CD4-positive, alpha-beta memory T cell (primary cell): ENCODE measurements around the gene CBLN3. TPM values are rescaled to one million over a fixed set of nuclear protein-coding genes. Genes with fewer than 3 reads are reported as not detected.

Source experiments
- CTCF ChIA-PET: fragments of 350-600 bp; sonication (Branson Sonifier 250); formaldehyde crosslinking; loops from one replicate; lab custom pipeline; 2021; ENCODE audit warnings: inconsistent platforms; ENCODE audit not compliant: partially characterized antibody; lab: Charles Lee
- POLR2A ChIA-PET: fragments of 350-600 bp; sonication (Branson Sonifier 250); formaldehyde crosslinking; loops from one replicate; lab custom pipeline; 2021; ENCODE audit not compliant: partially characterized antibody; lab: Charles Lee
- DNase-seq, 5 donors: peaks; one replicate each; pipeline versions ENCODE4 v3.0.0 to v3.0.0-alpha.2; 2020 to 2022; ENCODE audit warnings: mixed read lengths in 1 of 5
- H3K27ac ChIP-seq: one replicate; pipeline ENCODE4 v1.7.0; 2013; ENCODE audit warnings: low read depth, low read length
- H3K27me3 ChIP-seq: 2 replicates; pipeline ENCODE4 v1.7.0; 2013; ENCODE audit warnings: mild to moderate bottlenecking, low read length, moderate library complexity; ENCODE audit not compliant: insufficient read depth
- H3K36me3 ChIP-seq: 2 replicates; pipeline ENCODE4 v1.7.0; 2013; ENCODE audit warnings: mild to moderate bottlenecking, low read length, moderate library complexity; ENCODE audit not compliant: insufficient read depth
- H3K4me1 ChIP-seq: 2 replicates; pipeline ENCODE4 v1.7.0; 2013; ENCODE audit warnings: mild to moderate bottlenecking, low read length, moderate library complexity; ENCODE audit not compliant: insufficient read depth
- H3K4me3 ChIP-seq, 2 donors: one replicate each; pipeline ENCODE4 v1.7.0; 2013; ENCODE audit warnings: low read length in 2 of 2, mild to moderate bottlenecking in 1 of 2
- H3K9me3 ChIP-seq, 2 donors: one replicate each; pipeline ENCODE4 v1.7.0; 2013; ENCODE audit warnings: low read length in 2 of 2, control low read depth in 1 of 2; ENCODE audit not compliant: control insufficient read depth in 1 of 2
- H3K27ac Mint-ChIP-seq, 7 donors: one replicate each; pipeline ENCODE4 v1.8.0; 2020 to 2021; ENCODE audit warnings: mixed read lengths in 7 of 7, mild to moderate bottlenecking in 6 of 7, inconsistent platforms in 3 of 7, moderate library complexity in 3 of 7
- H3K27me3 Mint-ChIP-seq, 2 donors: one replicate each; pipeline ENCODE4 v1.8.0; 2020 to 2021; ENCODE audit warnings: mixed read lengths in 2 of 2
- H3K36me3 Mint-ChIP-seq, 2 donors: one replicate each; pipeline ENCODE4 v1.8.0; 2020 to 2021; ENCODE audit warnings: mixed read lengths in 2 of 2, inconsistent platforms in 1 of 2, mild to moderate bottlenecking in 1 of 2
- H3K4me1 Mint-ChIP-seq, 4 donors: one replicate each; pipeline ENCODE4 v1.8.0; 2020 to 2021; ENCODE audit warnings: mixed read lengths in 4 of 4, mild to moderate bottlenecking in 1 of 4
- H3K4me3 Mint-ChIP-seq, 8 donors: one replicate each; pipeline ENCODE4 v1.8.0; 2020 to 2021; ENCODE audit warnings: mixed read lengths in 8 of 8, mild to moderate bottlenecking in 7 of 8, moderate library complexity in 6 of 8, inconsistent platforms in 3 of 8
- H3K9me3 Mint-ChIP-seq, 8 donors: one replicate each; pipeline ENCODE4 v1.8.0; 2020 to 2021; ENCODE audit warnings: mixed read lengths in 8 of 8, mild to moderate bottlenecking in 5 of 8, inconsistent platforms in 3 of 8, moderate library complexity in 1 of 8
- intact Hi-C: fragments of 100-400 bp; cut with micrococcal nuclease; formaldehyde crosslinking; loops from one replicate; pipeline ENCODE4 v1.15.1; 2023
- polyA plus RNA-seq, 2 donors: library from polyadenylated mRNA; unstranded; fragments of 300-500 nt; fragmentation: Illumina TruSeq; gene quantifications; one replicate each; pipeline ENCODE4 v1.2.3, GENCODE V29; 2021
- total RNA-seq, 2 experiments: library from RNA; stranded (reverse); gene quantifications; one replicate each; pipeline ENCODE4 v1.2.3, GENCODE V29; 2021

Gene CBLN3
- total and polyA plus RNA-seq, 4 experiments from 2014 or later = 0.41 to 6.1 (median 3.8) TPM; not detected in 1

- no peaks in the 10 kb centered on the region for H3K36me3 Mint-ChIP-seq
- no peaks in the 10 kb centered on the region for H3K27me3 ChIP-seq
- H3K4me3 Mint-ChIP-seq = no peak overlapping the region
- no peaks in the 10 kb centered on the region for H3K4me1 ChIP-seq
- DNase-seq = no peak
- no peaks in the 10 kb centered on the region for H3K9me3 ChIP-seq
- no peaks in the 10 kb centered on the region for H3K27me3 Mint-ChIP-seq
- no peaks in the 10 kb centered on the region for H3K36me3 ChIP-seq
- CTCF ChIA-PET = interaction anchor here (2.4 to 3.2 kb wide), 3 partner anchors 16 to 172 kb away, joined by 10 to 19 read pairs (median 12); partner anchors contain the start of genes ADCY4, KHNYN and TINF2
- POLR2A ChIA-PET = interaction anchor here (0.6 kb wide), 1 partner anchor 15 kb away, joined by 4 read pairs; the partner anchor contains the start of gene KHNYN
- H3K4me3 ChIP-seq = no peak overlapping the region
- peak overlapping the region in 1 of 7 donors; percentile 77 for H3K27ac Mint-ChIP-seq
- intact Hi-C loops = no loop called here
- H3K9me3 Mint-ChIP-seq = no peaks in the 10 kb centered on the region
- no peak overlapping the region for H3K27ac ChIP-seq
- no peaks in the 10 kb centered on the region for H3K4me1 Mint-ChIP-seq
These were observed 14.6 kb downstream of the CBLN3 start for GRCh38 chr14:24414732-24415420.

- Mint-ChIP-seq H3K9me3 (no peaks in the 10 kb centered on the region), H3K4me3 (no peak overlapping the region), H3K36me3 (no peaks in the 10 kb centered on the region), H3K27ac (no peak overlapping the region), H3K27me3 (no peaks in the 10 kb centered on the region), H3K4me1 (no peaks in the 10 kb centered on the region)
- intact Hi-C loops = no loop called here
- H3K9me3 ChIP-seq = no peaks in the 10 kb centered on the region
- ChIA-PET CTCF (interaction anchor here (1.1 to 3.2 kb wide), 6 partner anchors 9 to 171 kb away, joined by 3 to 19 read pairs (median 9); partner anchors contain the start of genes ADCY4, KHNYN and TINF2), POLR2A (no interaction called here)
- no peaks in the 10 kb centered on the region for H3K36me3 ChIP-seq
- no peak overlapping the region for H3K4me3 ChIP-seq
- DNase-seq = no peak
- no peak overlapping the region for H3K27ac ChIP-seq
- H3K4me1 ChIP-seq = no peaks in the 10 kb centered on the region
- no peaks in the 10 kb centered on the region for H3K27me3 ChIP-seq
These were observed 15.4 kb downstream of the CBLN3 start for GRCh38 chr14:24414077-24414476.

DNA sequence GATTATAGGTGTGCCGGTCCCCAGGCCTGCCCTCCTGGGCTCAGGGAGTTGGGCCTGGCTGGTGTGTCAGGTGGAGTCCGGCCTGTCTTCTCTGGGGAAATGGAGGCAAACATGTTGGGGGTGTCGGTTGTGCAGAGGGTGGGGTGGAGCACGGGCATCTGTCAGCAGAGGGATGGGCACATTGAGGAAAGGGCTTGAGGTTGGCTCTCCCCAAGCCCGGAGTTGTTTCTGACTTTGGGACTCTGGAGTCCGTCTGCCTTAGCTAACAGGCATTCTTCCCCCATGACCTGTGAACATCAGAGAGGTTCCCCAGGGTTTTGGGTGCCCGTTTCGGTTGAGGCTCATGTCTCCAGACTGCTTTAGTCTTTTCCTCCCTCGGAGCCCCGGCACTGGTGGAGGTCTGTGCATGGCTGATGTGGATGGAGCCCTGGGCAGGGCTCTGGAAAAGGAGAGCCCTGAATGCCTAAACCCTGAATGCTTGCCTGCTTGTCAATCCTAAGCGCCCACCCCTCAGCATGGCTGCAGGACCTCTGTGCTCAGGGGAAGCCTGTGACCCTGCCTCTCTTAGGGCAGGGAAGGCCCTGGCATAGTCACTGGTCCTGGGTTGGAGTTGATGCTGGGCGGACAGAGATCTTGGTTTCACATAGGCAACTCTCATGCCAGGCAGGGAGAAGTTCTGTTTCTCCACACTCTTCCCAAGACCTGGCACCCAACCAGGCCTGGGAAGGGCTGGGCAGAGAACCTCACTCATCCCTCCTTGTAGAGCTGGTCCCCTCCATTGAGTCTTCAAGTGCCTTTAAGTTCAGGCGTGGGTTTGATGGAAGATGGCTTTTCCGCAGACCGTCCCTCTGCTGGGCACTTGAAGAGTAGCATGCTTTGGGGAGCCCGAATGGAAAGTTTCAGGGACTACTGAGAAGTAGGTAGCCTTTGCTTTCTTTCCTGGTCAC, 17.8 kb downstream of the CBLN3 start:
- Mint-ChIP-seq H3K27ac (no peak overlapping the region), H3K36me3 (no peaks in the 10 kb centered on the region), H3K27me3 (peaks cover 0 to 2% of the 10 kb centered on the region in 2 donors), H3K4me1 (no peaks in the 10 kb centered on the region), H3K4me3 (no peak overlapping the region), H3K9me3 (no peaks in the 10 kb centered on the region)
- ChIA-PET CTCF (interaction anchor here (0.8 to 2.7 kb wide), 4 partner anchors 29 to 79 kb away, joined by 3 to 19 read pairs (median 6); partner anchors contain the start of gene ADCY4), POLR2A (interaction anchor here (1.5 to 1.6 kb wide), 2 partner anchors 18 to 73 kb away, joined by 5 read pairs; partner anchors contain the start of genes CBLN3 and KHNYN)
- peak in 4 of 5 donors; percentile 26 to 34 (median 29) for DNase-seq
- no peaks in the 10 kb centered on the region for H3K27me3 ChIP-seq
- H3K27ac ChIP-seq = no peak overlapping the region
- no peaks in the 10 kb centered on the region for H3K9me3 ChIP-seq
- no peaks in the 10 kb centered on the region for H3K36me3 ChIP-seq
- no peaks in the 10 kb centered on the region for H3K4me1 ChIP-seq
- H3K4me3 ChIP-seq = no peak overlapping the region
- intact Hi-C loops = no loop called here

DNA sequence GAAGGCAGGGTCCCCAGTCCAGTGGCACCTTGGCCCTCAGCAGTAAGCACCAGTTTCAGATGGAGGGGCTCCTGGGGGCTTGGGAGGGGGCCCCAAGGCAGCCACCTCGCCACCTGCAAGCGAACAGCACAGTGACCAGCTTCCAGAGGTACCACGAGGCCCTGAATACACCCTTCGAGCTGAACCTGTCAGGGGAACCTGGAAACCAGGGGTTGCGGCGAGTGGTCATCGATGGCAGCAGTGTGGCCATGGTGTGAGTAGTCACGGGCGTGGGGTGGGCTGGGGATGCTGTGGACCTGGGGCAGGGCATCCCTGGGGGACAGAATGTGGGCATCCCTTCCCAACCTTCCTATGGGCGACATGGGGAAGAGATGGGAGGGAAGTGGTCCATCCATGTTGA, 19.5 kb downstream of the CBLN3 start:
- no peak for DNase-seq
- H3K9me3 Mint-ChIP-seq = no peaks in the 10 kb centered on the region
- Histone ChIP-seq H3K4me3 (no peak overlapping the region), H3K9me3 (no peaks in the 10 kb centered on the region), H3K36me3 (no peaks in the 10 kb centered on the region), H3K27ac (no peak overlapping the region), H3K4me1 (no peaks in the 10 kb centered on the region), H3K27me3 (no peaks in the 10 kb centered on the region)
- H3K27ac Mint-ChIP-seq = no peak overlapping the region
- ChIA-PET POLR2A (interaction anchor here (1.0 kb wide), 1 partner anchor 70 kb away, joined by 3 read pairs; the partner anchor contains the start of gene RIPK3), CTCF (interaction anchor here (0.9 to 2.5 kb wide), 5 partner anchors 9 to 77 kb away, joined by 3 to 7 read pairs (median 6); no protein-coding TSS in a partner anchor)
- H3K27me3 Mint-ChIP-seq = peaks cover 3 to 9% of the 10 kb centered on the region in 2 donors
- intact Hi-C loops = no loop called here
- peaks cover 0 to under 1% of the 10 kb centered on the region in 2 donors for H3K36me3 Mint-ChIP-seq
- no peak overlapping the region for H3K4me3 Mint-ChIP-seq
- H3K4me1 Mint-ChIP-seq = no peaks in the 10 kb centered on the region

- Histone ChIP-seq H3K4me1 (no peaks in the 10 kb centered on the region), H3K9me3 (no peaks in the 10 kb centered on the region), H3K36me3 (no peaks in the 10 kb centered on the region), H3K27me3 (no peaks in the 10 kb centered on the region), H3K27ac (no peak overlapping the region), H3K4me3 (no peak overlapping the region)
- H3K4me1 Mint-ChIP-seq = no peaks in the 10 kb centered on the region
- H3K27ac Mint-ChIP-seq = no peak overlapping the region
- POLR2A ChIA-PET = interaction anchor here (0.8 to 1.0 kb wide), 2 partner anchors 28 to 69 kb away, joined by 3 read pairs; partner anchors contain the start of gene RIPK3
- no peak for DNase-seq
- peaks cover 4 to 11% of the 10 kb centered on the region in 2 donors for H3K27me3 Mint-ChIP-seq
- no peaks in the 10 kb centered on the region for H3K9me3 Mint-ChIP-seq
- no peak overlapping the region for H3K4me3 Mint-ChIP-seq
- intact Hi-C loops = no loop called here
- H3K36me3 Mint-ChIP-seq = peaks cover 0 to 4% of the 10 kb centered on the region in 2 donors
- CTCF ChIA-PET = interaction anchor here (0.6 to 2.5 kb wide), 6 partner anchors 10 to 166 kb away, joined by 3 to 7 read pairs (median 4); no protein-coding TSS in a partner anchor
These were observed 20.3 kb downstream of the CBLN3 start for GRCh38 chr14:24409192-24409591.

DNA sequence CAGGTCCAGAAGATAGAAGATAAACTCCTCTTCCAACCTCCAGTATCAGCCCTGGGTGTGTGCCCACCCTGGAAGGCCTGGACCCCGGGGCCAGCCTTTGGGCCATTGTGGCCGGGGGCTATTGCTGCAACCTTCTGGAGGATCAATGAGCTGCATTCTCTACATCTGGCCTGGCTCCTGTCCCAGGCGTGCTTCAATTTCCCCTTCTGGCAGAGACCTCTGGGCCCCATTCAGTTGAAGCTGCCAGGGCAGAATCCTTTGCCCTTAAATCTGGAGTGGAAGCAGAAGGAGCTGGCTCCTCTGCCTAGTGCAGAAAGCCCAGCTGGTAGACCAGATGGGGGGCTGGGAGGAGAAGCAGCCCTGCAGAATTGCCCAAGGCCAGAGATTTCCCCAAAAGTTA, 20.7 kb downstream of the CBLN3 start:
- POLR2A ChIA-PET = interaction anchor here (0.8 to 1.0 kb wide), 2 partner anchors 28 to 69 kb away, joined by 3 read pairs; partner anchors contain the start of gene RIPK3
- Mint-ChIP-seq H3K4me1 (no peaks in the 10 kb centered on the region), H3K27me3 (peaks cover 4 to 12% of the 10 kb centered on the region in 2 donors), H3K4me3 (no peak overlapping the region), H3K36me3 (peaks cover 0 to 4% of the 10 kb centered on the region in 2 donors), H3K9me3 (no peaks in the 10 kb centered on the region), H3K27ac (no peak overlapping the region)
- Histone ChIP-seq H3K4me1 (no peaks in the 10 kb centered on the region), H3K27me3 (no peaks in the 10 kb centered on the region), H3K27ac (no peak overlapping the region), H3K9me3 (no peaks in the 10 kb centered on the region), H3K4me3 (no peak overlapping the region), H3K36me3 (no peaks in the 10 kb centered on the region)
- CTCF ChIA-PET = interaction anchor here (0.6 to 2.5 kb wide), 6 partner anchors 10 to 166 kb away, joined by 3 to 7 read pairs (median 4); no protein-coding TSS in a partner anchor
- DNase-seq = no peak
- intact Hi-C loops = no loop called here
